ENCODE data around the gene STUM.

DNA sequence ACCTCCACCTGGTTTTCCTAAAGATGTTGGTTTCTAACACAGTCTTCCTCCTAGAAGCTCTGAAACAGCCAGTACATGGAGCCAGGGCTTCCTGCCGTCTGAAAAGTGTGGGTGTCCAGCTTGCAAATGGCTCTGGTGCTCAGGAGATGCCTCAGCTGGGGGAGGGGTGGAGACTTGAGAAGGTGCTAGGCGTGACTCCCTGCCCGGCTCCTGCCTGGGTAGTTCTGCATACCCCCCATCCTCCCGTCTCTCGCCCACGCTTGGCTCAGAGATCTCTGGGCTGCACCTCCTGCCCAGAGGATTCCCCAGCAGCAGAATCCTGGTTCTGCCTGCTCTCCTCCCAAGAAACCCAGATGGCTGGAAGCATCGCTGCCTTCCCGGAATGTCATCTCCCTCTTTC is 16.9 kb downstream of the STUM start:
- TF ChIP-seq, protein P1, sequence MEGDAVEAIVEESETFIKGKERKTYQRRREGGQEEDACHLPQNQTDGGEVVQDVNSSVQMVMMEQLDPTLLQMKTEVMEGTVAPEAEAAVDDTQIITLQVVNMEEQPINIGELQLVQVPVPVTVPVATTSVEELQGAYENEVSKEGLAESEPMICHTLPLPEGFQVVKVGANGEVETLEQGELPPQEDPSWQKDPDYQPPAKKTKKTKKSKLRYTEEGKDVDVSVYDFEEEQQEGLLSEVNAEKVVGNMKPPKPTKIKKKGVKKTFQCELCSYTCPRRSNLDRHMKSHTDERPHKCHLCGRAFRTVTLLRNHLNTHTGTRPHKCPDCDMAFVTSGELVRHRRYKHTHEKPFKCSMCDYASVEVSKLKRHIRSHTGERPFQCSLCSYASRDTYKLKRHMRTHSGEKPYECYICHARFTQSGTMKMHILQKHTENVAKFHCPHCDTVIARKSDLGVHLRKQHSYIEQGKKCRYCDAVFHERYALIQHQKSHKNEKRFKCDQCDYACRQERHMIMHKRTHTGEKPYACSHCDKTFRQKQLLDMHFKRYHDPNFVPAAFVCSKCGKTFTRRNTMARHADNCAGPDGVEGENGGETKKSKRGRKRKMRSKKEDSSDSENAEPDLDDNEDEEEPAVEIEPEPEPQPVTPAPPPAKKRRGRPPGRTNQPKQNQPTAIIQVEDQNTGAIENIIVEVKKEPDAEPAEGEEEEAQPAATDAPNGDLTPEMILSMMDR (IDR thresholded peaks at IDR 0.05; ENCODE audit: insufficient read depth, low read length, poor library complexity, severe bottlenecking) = no peak
- TF ChIP-seq EZH2phosphoT487 (conservative IDR thresholded peaks at IDR 0.05; ENCODE audit: low read length) = no peak

Measured in SU-DHL-6 (cell line).